HUES48 (cell line): ENCODE measurements around the gene HSD3B7.
A peak's percentile ranks its signal among the peaks of the same experiment; 100 is the strongest.

Source experiments
- H3K27ac ChIP-seq: one replicate; pipeline ENCODE4 v1.7.0; 2013; ENCODE audit warnings: low read depth, low read length, inconsistent platforms
- H3K27me3 ChIP-seq: 2 replicates; pipeline ENCODE4 v1.6.1; 2013; ENCODE audit warnings: mild to moderate bottlenecking, low read length; ENCODE audit not compliant: control insufficient read depth, insufficient read depth
- H3K36me3 ChIP-seq: 2 replicates; pipeline ENCODE4 v1.6.1; 2013; ENCODE audit warnings: low read length; ENCODE audit not compliant: control insufficient read depth, insufficient read depth
- H3K4me1 ChIP-seq: 2 replicates; pipeline ENCODE4 v1.6.1; 2013; ENCODE audit warnings: mild to moderate bottlenecking, low read length; ENCODE audit not compliant: control insufficient read depth, insufficient read depth
- H3K4me3 ChIP-seq: 2 replicates; pipeline ENCODE4 v1.5.1; 2013; ENCODE audit warnings: mild to moderate bottlenecking, low read depth, low read length
- H3K9ac ChIP-seq: 2 replicates; pipeline ENCODE4 v1.6.1; 2013; ENCODE audit warnings: mild to moderate bottlenecking, low read depth, low read length, moderate library complexity
- H3K9me3 ChIP-seq: 2 replicates; pipeline ENCODE4 v1.6.1; 2013; ENCODE audit warnings: low read length; ENCODE audit not compliant: control insufficient read depth, insufficient read depth

Gene HSD3B7

GRCh38 chr16:31003744-31004143 is 18.7 kb downstream of the HSD3B7 start:
- Histone ChIP-seq H3K27me3 (no peaks in the 10 kb centered on the region), H3K9ac (no peak overlapping the region), H3K36me3 (no peaks in the 10 kb centered on the region), H3K9me3 (no peaks in the 10 kb centered on the region), H3K27ac (no peak overlapping the region), H3K4me1 (0 out of 2 replicates have a peak, but pooled peaks cover under 1% of the 10 kb centered on the region), H3K4me3 (no peak overlapping the region)

DNA sequence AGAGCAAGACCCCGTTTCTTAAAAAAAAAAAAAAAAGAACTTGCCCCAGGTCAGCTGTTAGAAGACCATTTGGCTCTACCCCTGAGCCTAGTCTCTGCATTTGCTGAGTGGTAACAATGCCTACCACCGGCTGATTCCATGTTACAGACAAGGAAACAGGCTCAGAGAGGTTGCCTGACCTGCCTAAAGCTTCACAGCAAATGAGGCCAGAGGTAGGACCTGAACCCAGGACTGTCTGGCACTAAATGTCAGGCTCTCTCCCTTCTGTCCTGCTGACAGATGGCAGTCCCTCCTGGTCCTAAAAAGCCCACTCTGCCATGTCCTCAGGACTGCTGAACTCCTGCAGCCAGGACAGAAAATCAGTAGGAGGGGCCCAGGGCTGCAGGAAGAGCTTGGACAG is 19.7 kb downstream of the HSD3B7 start:
- no peaks in the 10 kb centered on the region for H3K27me3 ChIP-seq
- H3K36me3 ChIP-seq, result no peaks in the 10 kb centered on the region
- peaks cover 7% of the 10 kb centered on the region for H3K4me1 ChIP-seq

GRCh38 chr16:31005350-31006085 is 20.5 kb downstream of the HSD3B7 start:
- Histone ChIP-seq H3K27ac (no peak overlapping the region), H3K4me3 (no peak overlapping the region), H3K9me3 (no peaks in the 10 kb centered on the region), H3K9ac (no peak overlapping the region), H3K36me3 (no peaks in the 10 kb centered on the region), H3K4me1 (peaks cover 11% of the 10 kb centered on the region), H3K27me3 (no peaks in the 10 kb centered on the region)

More for the DNA sequence above, 19.7 kb downstream of the HSD3B7 start:
- no peak overlapping the region for H3K4me3 ChIP-seq
- H3K9me3 ChIP-seq, result no peaks in the 10 kb centered on the region
- no peak overlapping the region for H3K27ac ChIP-seq
- H3K9ac ChIP-seq, result no peak overlapping the region

GRCh38 chr16:31006086-31006385 is 21.0 kb downstream of the HSD3B7 start:
- Histone ChIP-seq H3K9me3 (no peaks in the 10 kb centered on the region), H3K27me3 (no peaks in the 10 kb centered on the region), H3K27ac (no peak overlapping the region), H3K4me1 (peaks cover 13% of the 10 kb centered on the region), H3K36me3 (no peaks in the 10 kb centered on the region), H3K9ac (no peak overlapping the region), H3K4me3 (no peak overlapping the region)

- Histone ChIP-seq H3K27ac (no peak overlapping the region), H3K9me3 (no peaks in the 10 kb centered on the region), H3K36me3 (no peaks in the 10 kb centered on the region), H3K4me3 (no peak overlapping the region), H3K27me3 (no peaks in the 10 kb centered on the region), H3K4me1 (peaks cover 13% of the 10 kb centered on the region), H3K9ac (no peak overlapping the region)
Observed at GRCh38 chr16:31006589-31006988, 21.6 kb downstream of the HSD3B7 start.

DNA sequence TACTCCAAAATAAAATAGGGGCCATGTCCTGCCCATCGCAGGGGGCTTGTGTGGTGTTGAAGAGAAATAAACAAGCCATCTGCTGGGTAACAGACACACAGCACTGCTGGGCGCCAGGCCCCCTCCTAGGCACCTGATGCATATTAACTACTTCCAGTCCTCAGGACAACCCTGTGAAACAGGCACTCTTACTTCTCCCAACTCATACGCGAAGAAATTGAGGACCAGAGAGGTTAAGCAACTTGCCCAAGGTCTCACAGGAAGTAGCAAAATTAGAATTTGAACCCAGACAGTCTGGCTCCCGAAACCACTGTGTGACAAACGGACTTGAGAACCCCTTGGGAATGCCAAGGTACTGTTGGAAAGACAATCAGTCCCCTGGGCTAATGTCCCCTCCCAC is 22.7 kb downstream of the HSD3B7 start:
- Histone ChIP-seq H3K4me1 (peaks cover 13% of the 10 kb centered on the region), H3K27me3 (peaks cover 5% of the 10 kb centered on the region; the same call in 1 of the 2 replicates)

DNA sequence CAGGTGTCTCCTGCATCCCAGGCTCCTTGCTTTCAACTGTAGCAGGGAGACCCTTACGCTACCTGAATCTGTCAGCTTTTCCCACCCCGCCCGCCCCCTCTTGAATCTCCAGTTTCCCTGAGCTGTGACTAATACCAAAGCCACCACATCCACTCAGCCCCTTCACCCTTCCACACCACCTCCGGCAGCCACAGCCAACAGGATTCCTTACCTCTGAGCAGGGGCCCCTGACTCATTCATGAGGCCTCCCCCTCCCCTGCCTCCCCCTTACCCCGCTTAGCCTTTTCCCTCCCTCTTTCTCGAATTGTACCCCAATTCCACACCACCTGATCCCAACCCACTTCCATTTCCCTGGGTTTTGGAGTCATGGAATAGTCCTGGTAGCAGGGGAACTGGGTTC is 23.1 kb downstream of the HSD3B7 start:
- no peaks in the 10 kb centered on the region for H3K36me3 ChIP-seq
- no peak overlapping the region for H3K27ac ChIP-seq
- H3K4me1 ChIP-seq, result peaks cover 13% of the 10 kb centered on the region
- no peak overlapping the region for H3K9ac ChIP-seq
- H3K27me3 ChIP-seq, result peaks cover 5% of the 10 kb centered on the region; the same call in 1 of the 2 replicates
- H3K9me3 ChIP-seq, result no peaks in the 10 kb centered on the region
- H3K4me3 ChIP-seq, result no peak overlapping the region

More for the DNA sequence above, 22.7 kb downstream of the HSD3B7 start:
- H3K9me3 ChIP-seq, result no peaks in the 10 kb centered on the region
- H3K36me3 ChIP-seq, result no peaks in the 10 kb centered on the region
- no peak overlapping the region for H3K4me3 ChIP-seq
- H3K27ac ChIP-seq, result no peak overlapping the region
- no peak overlapping the region for H3K9ac ChIP-seq

DNA sequence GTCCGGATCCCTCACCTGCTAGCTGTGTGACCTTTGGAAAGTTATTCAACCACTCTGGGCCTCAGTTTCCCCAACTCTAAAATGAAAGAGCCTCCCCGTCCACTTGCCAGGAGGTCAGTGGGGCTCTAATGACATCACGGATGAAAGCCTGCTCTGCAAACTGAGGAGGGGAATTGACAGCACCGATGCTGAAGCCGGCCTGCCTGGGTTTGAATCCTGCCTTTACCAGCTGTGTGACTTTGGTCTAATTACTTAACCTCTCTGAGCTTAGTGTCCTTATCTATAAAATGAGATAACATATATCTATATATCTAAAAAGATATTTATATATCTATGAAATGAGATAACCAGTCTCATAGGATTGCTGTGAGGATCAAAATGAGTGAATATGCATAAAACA is 23.5 kb downstream of the HSD3B7 start:
- peaks cover 13% of the 10 kb centered on the region for H3K4me1 ChIP-seq
- no peak overlapping the region for H3K27ac ChIP-seq
- H3K36me3 ChIP-seq, result no peaks in the 10 kb centered on the region
- H3K9me3 ChIP-seq, result no peaks in the 10 kb centered on the region
- no peak overlapping the region for H3K4me3 ChIP-seq
- no peak overlapping the region for H3K9ac ChIP-seq
- H3K27me3 ChIP-seq, result peaks cover 5% of the 10 kb centered on the region; the same call in 1 of the 2 replicates

- H3K9ac ChIP-seq, result no peak overlapping the region
- H3K27ac ChIP-seq, result no peak overlapping the region
- H3K4me3 ChIP-seq, result peak overlapping the region; percentile 60; the same call in 1 of the 2 replicates
- no peaks in the 10 kb centered on the region for H3K36me3 ChIP-seq
- H3K27me3 ChIP-seq, result peaks cover 5% of the 10 kb centered on the region; the same call in 1 of the 2 replicates
- H3K4me1 ChIP-seq, result peaks cover 13% of the 10 kb centered on the region
- H3K9me3 ChIP-seq, result no peaks in the 10 kb centered on the region
Observed at GRCh38 chr16:31009120-31009519, 24.1 kb downstream of the HSD3B7 start.

DNA sequence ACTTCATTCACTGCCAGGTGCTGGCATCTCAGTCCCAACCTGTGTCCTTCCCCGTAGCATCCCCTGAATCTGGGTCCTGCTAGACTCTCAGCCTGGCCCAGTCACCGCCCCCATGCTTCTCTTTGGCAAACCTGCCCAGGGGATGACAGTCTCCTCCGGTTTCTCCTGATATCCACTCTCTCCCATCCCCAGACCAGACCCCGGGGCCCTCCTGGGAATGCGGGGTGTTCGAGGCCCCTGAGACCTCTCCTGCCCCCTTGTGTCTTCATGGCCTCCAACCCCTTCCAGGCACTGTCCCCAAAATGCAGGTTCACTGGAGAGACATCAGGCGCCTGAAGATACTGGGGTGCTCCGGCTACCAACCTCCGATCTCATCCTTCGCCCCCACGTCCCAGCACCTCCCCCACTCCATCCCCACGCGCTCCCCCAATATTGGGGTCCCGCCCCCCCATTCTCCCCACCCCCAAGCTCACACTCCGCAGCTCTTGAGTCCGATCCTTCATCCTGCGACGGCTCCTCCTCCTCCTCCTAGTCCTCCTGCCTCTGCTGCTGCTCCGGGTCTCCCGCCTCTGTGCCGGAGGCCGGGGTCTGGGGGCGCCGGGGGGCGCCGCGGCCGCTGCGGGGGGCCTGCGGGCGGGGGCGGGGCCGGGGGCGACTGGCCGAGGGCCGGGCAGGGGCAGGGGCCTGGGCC is 25.0 kb downstream of the HSD3B7 start:
- Histone ChIP-seq H3K4me1 (peaks cover 13% of the 10 kb centered on the region), H3K36me3 (no peaks in the 10 kb centered on the region), H3K27me3 (peaks cover 5% of the 10 kb centered on the region; the same call in 1 of the 2 replicates), H3K4me3 (peak overlapping the region; percentile 60), H3K9me3 (no peaks in the 10 kb centered on the region), H3K9ac (no peak overlapping the region), H3K27ac (no peak overlapping the region)

DNA sequence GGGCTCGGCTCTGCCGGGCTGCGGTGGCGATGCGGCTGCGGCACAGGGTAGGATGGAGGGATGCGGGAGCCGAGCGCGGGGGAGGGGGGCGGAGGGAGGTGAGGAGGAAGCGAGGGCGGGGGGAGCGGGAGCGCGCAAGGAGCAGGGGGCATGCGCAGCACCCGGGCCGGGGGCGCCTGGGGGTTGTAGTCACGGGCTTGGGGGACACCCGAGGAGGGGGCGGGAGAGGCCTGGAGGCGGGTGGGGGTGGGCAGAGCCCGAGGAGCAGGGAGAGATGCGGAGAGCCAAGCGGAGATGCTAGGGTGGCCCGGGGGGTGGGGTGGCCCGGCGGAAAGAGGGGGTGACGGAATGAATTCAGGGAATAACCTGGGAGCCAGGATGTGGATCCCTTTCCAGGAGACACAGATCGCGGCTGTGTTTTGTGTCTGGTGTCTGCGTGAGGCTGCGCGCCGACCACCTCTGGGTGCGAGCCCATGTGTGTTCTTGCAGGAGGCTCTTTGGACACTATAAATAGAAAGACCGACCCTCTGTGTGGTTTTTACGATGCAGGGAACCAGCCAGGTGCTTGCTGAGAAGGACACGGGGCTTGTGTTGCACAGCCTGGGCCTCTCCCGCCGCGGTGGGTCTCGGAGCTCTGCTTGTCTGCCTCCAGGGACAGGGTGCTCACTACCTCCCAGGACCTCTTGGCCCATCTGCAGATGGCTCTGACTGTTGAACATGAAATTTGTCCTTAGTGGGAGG is 25.7 kb downstream of the HSD3B7 start, which contains the start of gene STX1B:
Gene STX1B (minus strand): TSS at position 54 of the 741 bp plus-strand sequence. CDS start 242 bp downstream, outside the sequence.
- H3K4me3 ChIP-seq, result peak within 1 kb of the TSS; percentile 67
- H3K9me3 ChIP-seq, result no peaks in the 10 kb centered on the region
- peaks cover 5% of the 10 kb centered on the region; the same call in 1 of the 2 replicates for H3K27me3 ChIP-seq
- H3K9ac ChIP-seq, result peak within 1 kb of the TSS; percentile 21; the same call in 1 of the 2 replicates
- H3K4me1 ChIP-seq, result peaks cover 13% of the 10 kb centered on the region
- no peaks in the 10 kb centered on the region for H3K36me3 ChIP-seq
- H3K27ac ChIP-seq, result no peak within 1 kb of the TSS
